ENCODE results near the gene TECPR2.

DNA sequence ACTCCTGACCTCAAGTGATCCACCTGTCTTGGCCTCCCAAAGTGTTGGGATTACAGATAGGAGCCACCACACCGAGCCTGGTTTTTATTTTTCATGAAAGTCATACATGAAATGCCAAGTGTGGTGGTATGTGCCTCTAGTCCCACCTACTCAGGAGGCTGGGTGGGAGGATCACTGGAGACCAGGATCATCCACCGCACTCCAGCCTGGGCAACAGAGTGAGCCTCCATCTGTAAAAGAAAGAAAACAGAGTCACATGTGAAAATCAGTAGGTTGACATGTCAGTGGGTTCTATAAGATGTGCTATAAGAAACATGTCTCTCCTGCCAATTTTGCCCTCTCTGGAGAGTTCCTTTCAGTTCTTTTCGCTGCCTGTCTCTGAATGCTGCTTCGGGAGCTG, 118.6 kb downstream of the TECPR2 start:
- TF ChIP-seq SIN3A (IDR thresholded peaks at IDR 0.05; ENCODE audit: low read depth), result no peak
- TF ChIP-seq RAD21 (IDR thresholded peaks at IDR 0.05; ENCODE audit: low read depth), result no peak
- TF ChIP-seq, protein P1, sequence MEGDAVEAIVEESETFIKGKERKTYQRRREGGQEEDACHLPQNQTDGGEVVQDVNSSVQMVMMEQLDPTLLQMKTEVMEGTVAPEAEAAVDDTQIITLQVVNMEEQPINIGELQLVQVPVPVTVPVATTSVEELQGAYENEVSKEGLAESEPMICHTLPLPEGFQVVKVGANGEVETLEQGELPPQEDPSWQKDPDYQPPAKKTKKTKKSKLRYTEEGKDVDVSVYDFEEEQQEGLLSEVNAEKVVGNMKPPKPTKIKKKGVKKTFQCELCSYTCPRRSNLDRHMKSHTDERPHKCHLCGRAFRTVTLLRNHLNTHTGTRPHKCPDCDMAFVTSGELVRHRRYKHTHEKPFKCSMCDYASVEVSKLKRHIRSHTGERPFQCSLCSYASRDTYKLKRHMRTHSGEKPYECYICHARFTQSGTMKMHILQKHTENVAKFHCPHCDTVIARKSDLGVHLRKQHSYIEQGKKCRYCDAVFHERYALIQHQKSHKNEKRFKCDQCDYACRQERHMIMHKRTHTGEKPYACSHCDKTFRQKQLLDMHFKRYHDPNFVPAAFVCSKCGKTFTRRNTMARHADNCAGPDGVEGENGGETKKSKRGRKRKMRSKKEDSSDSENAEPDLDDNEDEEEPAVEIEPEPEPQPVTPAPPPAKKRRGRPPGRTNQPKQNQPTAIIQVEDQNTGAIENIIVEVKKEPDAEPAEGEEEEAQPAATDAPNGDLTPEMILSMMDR (IDR thresholded peaks at IDR 0.05 in 2 of 3, conservative IDR thresholded peaks at IDR 0.05 in 1 of 3; ENCODE audit: borderline replicate concordance in 1 of 3, insufficient read depth in 1 of 3, low read depth in 2 of 3, low read length in 2 of 3), result no peak
- TF ChIP-seq EZH2 (IDR thresholded peaks at IDR 0.05), result no peak
- no peak for TF ChIP-seq EZH2phosphoT487 (IDR thresholded peaks at IDR 0.05; ENCODE audit: borderline replicate concordance)
- no peak for TF ChIP-seq YY1 (IDR thresholded peaks at IDR 0.05; ENCODE audit: extremely low read depth, insufficient replicate concordance, low read depth, low read length)
- TF ChIP-seq CEBPB (IDR thresholded peaks at IDR 0.05; ENCODE audit: low read depth), result no peak
